ENCODE measurements around the gene ACO1.

ACO1 gene

GRCh38 chr9:32414856-32415255 is 30.4 kb downstream of the ACO1 start:
- H3K27ac ChIP-seq (ENCODE audit: low read length) = no peak overlapping the region
- H3K9me3 ChIP-seq (ENCODE audit: control insufficient read depth, insufficient read depth, low read length) = no peaks in the 10 kb centered on the region
- H3K27me3 ChIP-seq (ENCODE audit: control insufficient read depth, insufficient read depth, low read length) = no peaks in the 10 kb centered on the region
- H3K4me3 ChIP-seq (ENCODE audit: low read length) = no peak overlapping the region
- no peak for DNase-seq (ENCODE audit: low read depth, low spot score)
- WGBS (ENCODE audit: insufficient coverage, insufficient read length) = no CpG with 5 or more reads among the region's 2 CpGs
- no peaks in the 10 kb centered on the region for H3K4me1 ChIP-seq (ENCODE audit: control insufficient read depth, insufficient read depth, low read length)
- H3K36me3 ChIP-seq (ENCODE audit: control insufficient read depth, insufficient read depth, low read length) = no peaks in the 10 kb centered on the region

- H3K9me3 ChIP-seq (ENCODE audit: control insufficient read depth, insufficient read depth, low read length) = no peaks in the 10 kb centered on the region
- H3K36me3 ChIP-seq (ENCODE audit: control insufficient read depth, insufficient read depth, low read length) = peaks cover 3% of the 10 kb centered on the region; the same call in 1 of the 2 replicates
- H3K27me3 ChIP-seq (ENCODE audit: control insufficient read depth, insufficient read depth, low read length) = no peaks in the 10 kb centered on the region
- no CpG with 5 or more reads among the region's 2 CpGs for WGBS (ENCODE audit: insufficient coverage, insufficient read length)
- H3K4me3 ChIP-seq (ENCODE audit: low read length) = no peak overlapping the region
- H3K27ac ChIP-seq (ENCODE audit: low read length) = no peak overlapping the region
- H3K4me1 ChIP-seq (ENCODE audit: control insufficient read depth, insufficient read depth, low read length) = no peaks in the 10 kb centered on the region
- DNase-seq (ENCODE audit: low read depth, low spot score) = no peak
These were observed 35.5 kb downstream of the ACO1 start for GRCh38 chr9:32419921-32420320.

- no peak for DNase-seq (ENCODE audit: low read depth, low spot score)
- Histone ChIP-seq H3K27ac (ENCODE audit: low read length) (no peak overlapping the region), H3K4me1 (ENCODE audit: control insufficient read depth, insufficient read depth, low read length) (no peaks in the 10 kb centered on the region), H3K27me3 (ENCODE audit: control insufficient read depth, insufficient read depth, low read length) (no peaks in the 10 kb centered on the region), H3K36me3 (ENCODE audit: control insufficient read depth, insufficient read depth, low read length) (peaks cover 5% of the 10 kb centered on the region; the same call in 1 of the 2 replicates), H3K9me3 (ENCODE audit: control insufficient read depth, insufficient read depth, low read length) (no peaks in the 10 kb centered on the region), H3K4me3 (ENCODE audit: low read length) (no peak overlapping the region)
- no CpG with 5 or more reads among the region's 7 CpGs for WGBS (ENCODE audit: insufficient coverage, insufficient read length)
These were observed 37.9 kb downstream of the ACO1 start for GRCh38 chr9:32422237-32422806.

GRCh38 chr9:32423371-32423770 is 38.9 kb downstream of the ACO1 start:
- Histone ChIP-seq H3K27me3 (ENCODE audit: control insufficient read depth, insufficient read depth, low read length) (no peaks in the 10 kb centered on the region), H3K4me3 (ENCODE audit: low read length) (no peak overlapping the region), H3K36me3 (ENCODE audit: control insufficient read depth, insufficient read depth, low read length) (peaks cover 5% of the 10 kb centered on the region; the same call in 1 of the 2 replicates), H3K27ac (ENCODE audit: low read length) (no peak overlapping the region), H3K9me3 (ENCODE audit: control insufficient read depth, insufficient read depth, low read length) (no peaks in the 10 kb centered on the region), H3K4me1 (ENCODE audit: control insufficient read depth, insufficient read depth, low read length) (no peaks in the 10 kb centered on the region)
- WGBS (ENCODE audit: insufficient coverage, insufficient read length) = no CpG with 5 or more reads among the region's 4 CpGs
- DNase-seq (ENCODE audit: low read depth, low spot score) = no peak

- no peak overlapping the region for H3K4me3 ChIP-seq (ENCODE audit: low read length)
- DNase-seq (ENCODE audit: low read depth, low spot score) = no peak
- whole genome bisulfite sequencing (ENCODE audit: insufficient coverage, insufficient read length) = no CpG with 5 or more reads among the region's 6 CpGs
These were observed 40.2 kb downstream of the ACO1 start for GRCh38 chr9:32424616-32425015.

GRCh38 chr9:32426278-32426939 is 42.0 kb downstream of the ACO1 start:
- no CpG with 5 or more reads among the region's 7 CpGs for WGBS (ENCODE audit: insufficient coverage, insufficient read length)
- Histone ChIP-seq H3K4me1 (ENCODE audit: control insufficient read depth, insufficient read depth, low read length) (no peaks in the 10 kb centered on the region), H3K27ac (ENCODE audit: low read length) (no peak overlapping the region), H3K4me3 (ENCODE audit: low read length) (no peak overlapping the region), H3K9me3 (ENCODE audit: control insufficient read depth, insufficient read depth, low read length) (no peaks in the 10 kb centered on the region), H3K36me3 (ENCODE audit: control insufficient read depth, insufficient read depth, low read length) (peaks cover 3% of the 10 kb centered on the region; the same call in 1 of the 2 replicates), H3K27me3 (ENCODE audit: control insufficient read depth, insufficient read depth, low read length) (no peaks in the 10 kb centered on the region)
- DNase-seq (ENCODE audit: low read depth, low spot score) = no peak

More at GRCh38 chr9:32424616-32425015, 40.2 kb downstream of the ACO1 start:
- Histone ChIP-seq H3K36me3 (ENCODE audit: control insufficient read depth, insufficient read depth, low read length) (peaks cover 5% of the 10 kb centered on the region; the same call in 1 of the 2 replicates), H3K4me1 (ENCODE audit: control insufficient read depth, insufficient read depth, low read length) (no peaks in the 10 kb centered on the region), H3K27me3 (ENCODE audit: control insufficient read depth, insufficient read depth, low read length) (no peaks in the 10 kb centered on the region), H3K27ac (ENCODE audit: low read length) (no peak overlapping the region), H3K9me3 (ENCODE audit: control insufficient read depth, insufficient read depth, low read length) (no peaks in the 10 kb centered on the region)

- Histone ChIP-seq H3K36me3 (ENCODE audit: control insufficient read depth, insufficient read depth, low read length) (peaks cover 3% of the 10 kb centered on the region; the same call in 1 of the 2 replicates), H3K4me1 (ENCODE audit: control insufficient read depth, insufficient read depth, low read length) (no peaks in the 10 kb centered on the region), H3K27me3 (ENCODE audit: control insufficient read depth, insufficient read depth, low read length) (no peaks in the 10 kb centered on the region), H3K9me3 (ENCODE audit: control insufficient read depth, insufficient read depth, low read length) (no peaks in the 10 kb centered on the region), H3K4me3 (ENCODE audit: low read length) (no peak overlapping the region), H3K27ac (ENCODE audit: low read length) (no peak overlapping the region)
- WGBS (ENCODE audit: insufficient coverage, insufficient read length) = no CpG with 5 or more reads among the region's 8 CpGs
- no peak for DNase-seq (ENCODE audit: low read depth, low spot score)
These were observed 42.8 kb downstream of the ACO1 start for GRCh38 chr9:32427111-32427873.

- Histone ChIP-seq H3K4me3 (ENCODE audit: low read length) (no peak overlapping the region), H3K27ac (ENCODE audit: low read length) (no peak overlapping the region), H3K27me3 (ENCODE audit: control insufficient read depth, insufficient read depth, low read length) (no peaks in the 10 kb centered on the region), H3K9me3 (ENCODE audit: control insufficient read depth, insufficient read depth, low read length) (no peaks in the 10 kb centered on the region), H3K36me3 (ENCODE audit: control insufficient read depth, insufficient read depth, low read length) (peaks cover 2% of the 10 kb centered on the region; the same call in 1 of the 2 replicates), H3K4me1 (ENCODE audit: control insufficient read depth, insufficient read depth, low read length) (no peaks in the 10 kb centered on the region)
- WGBS (ENCODE audit: insufficient coverage, insufficient read length) = no CpG with 5 or more reads among the region's 5 CpGs
- DNase-seq (ENCODE audit: low read depth, low spot score) = no peak
These were observed 46.3 kb downstream of the ACO1 start for GRCh38 chr9:32430720-32431119.

- Histone ChIP-seq H3K27ac (ENCODE audit: low read length) (no peak overlapping the region), H3K4me3 (ENCODE audit: low read length) (no peak overlapping the region), H3K4me1 (ENCODE audit: control insufficient read depth, insufficient read depth, low read length) (no peaks in the 10 kb centered on the region), H3K36me3 (ENCODE audit: control insufficient read depth, insufficient read depth, low read length) (peaks cover 4% of the 10 kb centered on the region; the same call in 1 of the 2 replicates), H3K27me3 (ENCODE audit: control insufficient read depth, insufficient read depth, low read length) (no peaks in the 10 kb centered on the region), H3K9me3 (ENCODE audit: control insufficient read depth, insufficient read depth, low read length) (no peaks in the 10 kb centered on the region)
- no peak for DNase-seq (ENCODE audit: low read depth, low spot score)
- no CpG with 5 or more reads among the region's 8 CpGs for WGBS (ENCODE audit: insufficient coverage, insufficient read length)
These were observed 46.8 kb downstream of the ACO1 start for GRCh38 chr9:32431196-32431595.

GRCh38 chr9:32431940-32432555 is 47.6 kb downstream of the ACO1 start:
- peak; percentile 13 for DNase-seq (ENCODE audit: low read depth, low spot score)
- Histone ChIP-seq H3K36me3 (ENCODE audit: control insufficient read depth, insufficient read depth, low read length) (peaks cover 5% of the 10 kb centered on the region; the same call in 1 of the 2 replicates), H3K9me3 (ENCODE audit: control insufficient read depth, insufficient read depth, low read length) (no peaks in the 10 kb centered on the region), H3K4me3 (ENCODE audit: low read length) (no peak overlapping the region), H3K27me3 (ENCODE audit: control insufficient read depth, insufficient read depth, low read length) (no peaks in the 10 kb centered on the region), H3K27ac (ENCODE audit: low read length) (no peak overlapping the region), H3K4me1 (ENCODE audit: control insufficient read depth, insufficient read depth, low read length) (no peaks in the 10 kb centered on the region)
- no CpG with 5 or more reads among the region's 10 CpGs for WGBS (ENCODE audit: insufficient coverage, insufficient read length)
